K562 (cell line): ENCODE data around the gene PPA2. TPM values are rescaled to one million over a fixed set of nuclear protein-coding genes. Genes with fewer than 3 reads are reported as not detected.

ENCODE experiments used
- BRD9 ChIP-seq: fragments of 450-650 bp; IDR thresholded peaks from 2 replicates; pipeline ENCODE4 v1.6.1; 2018; ENCODE audit warnings: low read depth; ENCODE audit not compliant: partially characterized antibody
- CBFB ChIP-seq: sonication (generic); formaldehyde crosslinking; IDR thresholded peaks from 2 replicates; pipeline ENCODE4 v1.4.0; 2020; ENCODE audit warnings: mild to moderate bottlenecking, missing genetic modification reagents
- CHD1 ChIP-seq: fragments of 200-600 bp; sonication (generic); IDR thresholded peaks from one replicate; pipeline ENCODE4 v1.6.1; 2012; ENCODE audit warnings: mild to moderate bottlenecking, moderate library complexity, low read length, inconsistent platforms
- ERF ChIP-seq: fragments of 450-650 bp; formaldehyde crosslinking; IDR thresholded peaks from 2 replicates; pipeline ENCODE4 v1.4.0; 2020; ENCODE audit warnings: mild to moderate bottlenecking, mixed read lengths
- FIP1L1 ChIP-seq: fragments of 200-400 bp; formaldehyde crosslinking; IDR thresholded peaks from 2 replicates; pipeline ENCODE4 v1.6.1; 2018; ENCODE audit warnings: mild to moderate bottlenecking, low read depth, low read length; ENCODE audit not compliant: poor library complexity, severe bottlenecking
- MAFG ChIP-seq: fragments of 450-650 bp; conservative IDR thresholded peaks from 2 replicates; pipeline ENCODE4 v1.6.1; 2016; ENCODE audit warnings: missing genetic modification characterization, missing compliant biosample characterization
- SMAD2 ChIP-seq: fragments of 150-350 bp; IDR thresholded peaks from 2 replicates; pipeline ENCODE4 v1.6.1; 2014; ENCODE audit warnings: low read depth, mild to moderate bottlenecking, low read length
- ZFP36 ChIP-seq: fragments of 150-350 bp; IDR thresholded peaks from 2 replicates; pipeline ENCODE4 v1.6.1; 2018; ENCODE audit warnings: low read length, low read depth; ENCODE audit not compliant: partially characterized antibody
- polyA plus RNA-seq, 8 experiments: library from polyadenylated mRNA; depleted of rRNA in 4 of 8; stranded (reverse) in 5 of 8; unstranded in 3 of 8; fragments of >200 nt; fragmentation: Nextera tagmentation in 2 of 8; fragmentation: Illumina TruSeq in 1 of 8; extraction: Ambion mirVana in 2 of 8; extraction: Trizol in 1 of 8; gene quantifications; 2 replicates each; pipeline versions ENCODE4 v1.2.1 to v1.2.3, GENCODE V29; 2011 to 2014; ENCODE audit warnings: inconsistent platforms in 1 of 8, missing spikeins in 1 of 8
- total RNA-seq, 7 experiments: library from RNA; depleted of rRNA in 6 of 7; stranded (reverse); fragments of >200 nt in 6 of 7; fragmentation: Illumina TruSeq in 2 of 7; extraction: Trizol in 2 of 7; gene quantifications; 2 replicates each; pipeline versions ENCODE4 v1.2.1 to v1.2.3, GENCODE V29; 2011 to 2021; ENCODE audit warnings: low replicate concordance in 1 of 7
- TF ChIP-seq, protein P1 (sequence below): IDR thresholded peaks from 2 replicates; pipeline ENCODE4 v1.6.1; 2012; ENCODE audit warnings: low read depth, low read length, improper control_type of control experiment, borderline replicate concordance
- TF ChIP-seq, protein P2 (sequence below): fragments of 200-600 bp; sonication (generic); IDR thresholded peaks from one replicate; pipeline ENCODE4 v1.6.1; 2012; ENCODE audit warnings: mild to moderate bottlenecking, low read depth, low read length, inconsistent platforms

The PPA2 gene
- total and polyA plus RNA-seq, 9 of the 15 experiments (the other 6 are each of a cell fraction or from before 2014, with no cell fraction given): 48.3 to 190 (median 109) TPM

DNA sequence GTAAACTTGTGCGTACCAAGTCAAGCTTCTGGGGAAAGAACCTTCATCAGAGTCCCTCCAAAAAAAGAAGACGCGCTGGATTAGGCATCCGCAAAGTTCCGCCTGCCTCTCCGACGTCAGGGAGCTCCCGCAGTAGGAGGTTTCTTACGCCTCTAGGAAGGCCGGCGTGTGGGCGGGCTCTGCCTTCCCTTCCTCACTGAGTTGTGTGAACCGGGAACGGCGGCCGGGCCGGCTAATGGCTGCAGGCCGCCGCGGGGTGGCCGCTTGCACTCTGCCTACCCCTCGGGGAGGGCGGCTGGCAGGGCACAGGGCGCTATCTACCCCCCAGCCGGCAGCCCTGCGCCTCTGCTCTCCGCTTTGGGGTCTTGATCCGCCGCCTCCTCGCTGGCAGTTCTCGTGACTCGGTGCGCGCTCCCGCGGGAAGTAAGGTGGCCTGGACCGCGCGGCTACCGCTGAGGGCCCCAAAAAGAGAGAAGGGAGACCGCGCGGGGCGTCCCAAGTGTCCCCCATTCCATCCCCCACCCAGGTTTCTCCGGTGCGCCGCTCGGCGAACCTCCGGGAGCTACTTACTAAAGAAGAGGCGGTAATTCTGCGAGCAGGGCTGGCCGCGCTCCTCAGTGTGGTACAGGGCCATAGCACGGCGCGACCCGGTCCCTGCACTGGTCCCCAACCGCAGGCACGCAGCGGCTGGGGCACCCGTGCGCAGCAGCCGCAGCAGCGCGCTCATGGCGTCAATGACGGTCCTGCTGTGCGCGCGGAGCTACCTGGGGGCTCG is at the start of gene PPA2 (continued):
- TF ChIP-seq BRD9 (no peak), CBFB (CRISPR knock-in tag) (peak; percentile 93), FIP1L1 (no peak), SMAD2 (no peak), CHD1 (peak; percentile 71), ERF (CRISPR knock-in tag) (no peak), ZFP36 (no peak), MAFG (tag) (no peak)
- TF ChIP-seq, protein P1, sequence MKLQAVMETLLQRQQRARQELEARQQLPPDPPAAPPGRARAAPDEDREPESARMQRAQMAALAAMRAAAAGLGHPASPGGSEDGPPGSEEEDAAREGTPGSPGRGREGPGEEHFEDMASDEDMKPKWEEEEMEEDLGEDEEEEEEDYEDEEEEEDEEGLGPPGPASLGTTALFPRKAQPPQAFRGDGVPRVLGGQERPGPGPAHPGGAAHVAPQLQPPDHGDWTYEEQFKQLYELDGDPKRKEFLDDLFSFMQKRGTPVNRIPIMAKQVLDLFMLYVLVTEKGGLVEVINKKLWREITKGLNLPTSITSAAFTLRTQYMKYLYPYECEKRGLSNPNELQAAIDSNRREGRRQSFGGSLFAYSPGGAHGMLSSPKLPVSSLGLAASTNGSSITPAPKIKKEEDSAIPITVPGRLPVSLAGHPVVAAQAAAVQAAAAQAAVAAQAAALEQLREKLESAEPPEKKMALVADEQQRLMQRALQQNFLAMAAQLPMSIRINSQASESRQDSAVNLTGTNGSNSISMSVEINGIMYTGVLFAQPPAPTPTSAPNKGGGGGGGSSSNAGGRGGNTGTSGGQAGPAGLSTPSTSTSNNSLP: no peak
- TF ChIP-seq, protein P2, sequence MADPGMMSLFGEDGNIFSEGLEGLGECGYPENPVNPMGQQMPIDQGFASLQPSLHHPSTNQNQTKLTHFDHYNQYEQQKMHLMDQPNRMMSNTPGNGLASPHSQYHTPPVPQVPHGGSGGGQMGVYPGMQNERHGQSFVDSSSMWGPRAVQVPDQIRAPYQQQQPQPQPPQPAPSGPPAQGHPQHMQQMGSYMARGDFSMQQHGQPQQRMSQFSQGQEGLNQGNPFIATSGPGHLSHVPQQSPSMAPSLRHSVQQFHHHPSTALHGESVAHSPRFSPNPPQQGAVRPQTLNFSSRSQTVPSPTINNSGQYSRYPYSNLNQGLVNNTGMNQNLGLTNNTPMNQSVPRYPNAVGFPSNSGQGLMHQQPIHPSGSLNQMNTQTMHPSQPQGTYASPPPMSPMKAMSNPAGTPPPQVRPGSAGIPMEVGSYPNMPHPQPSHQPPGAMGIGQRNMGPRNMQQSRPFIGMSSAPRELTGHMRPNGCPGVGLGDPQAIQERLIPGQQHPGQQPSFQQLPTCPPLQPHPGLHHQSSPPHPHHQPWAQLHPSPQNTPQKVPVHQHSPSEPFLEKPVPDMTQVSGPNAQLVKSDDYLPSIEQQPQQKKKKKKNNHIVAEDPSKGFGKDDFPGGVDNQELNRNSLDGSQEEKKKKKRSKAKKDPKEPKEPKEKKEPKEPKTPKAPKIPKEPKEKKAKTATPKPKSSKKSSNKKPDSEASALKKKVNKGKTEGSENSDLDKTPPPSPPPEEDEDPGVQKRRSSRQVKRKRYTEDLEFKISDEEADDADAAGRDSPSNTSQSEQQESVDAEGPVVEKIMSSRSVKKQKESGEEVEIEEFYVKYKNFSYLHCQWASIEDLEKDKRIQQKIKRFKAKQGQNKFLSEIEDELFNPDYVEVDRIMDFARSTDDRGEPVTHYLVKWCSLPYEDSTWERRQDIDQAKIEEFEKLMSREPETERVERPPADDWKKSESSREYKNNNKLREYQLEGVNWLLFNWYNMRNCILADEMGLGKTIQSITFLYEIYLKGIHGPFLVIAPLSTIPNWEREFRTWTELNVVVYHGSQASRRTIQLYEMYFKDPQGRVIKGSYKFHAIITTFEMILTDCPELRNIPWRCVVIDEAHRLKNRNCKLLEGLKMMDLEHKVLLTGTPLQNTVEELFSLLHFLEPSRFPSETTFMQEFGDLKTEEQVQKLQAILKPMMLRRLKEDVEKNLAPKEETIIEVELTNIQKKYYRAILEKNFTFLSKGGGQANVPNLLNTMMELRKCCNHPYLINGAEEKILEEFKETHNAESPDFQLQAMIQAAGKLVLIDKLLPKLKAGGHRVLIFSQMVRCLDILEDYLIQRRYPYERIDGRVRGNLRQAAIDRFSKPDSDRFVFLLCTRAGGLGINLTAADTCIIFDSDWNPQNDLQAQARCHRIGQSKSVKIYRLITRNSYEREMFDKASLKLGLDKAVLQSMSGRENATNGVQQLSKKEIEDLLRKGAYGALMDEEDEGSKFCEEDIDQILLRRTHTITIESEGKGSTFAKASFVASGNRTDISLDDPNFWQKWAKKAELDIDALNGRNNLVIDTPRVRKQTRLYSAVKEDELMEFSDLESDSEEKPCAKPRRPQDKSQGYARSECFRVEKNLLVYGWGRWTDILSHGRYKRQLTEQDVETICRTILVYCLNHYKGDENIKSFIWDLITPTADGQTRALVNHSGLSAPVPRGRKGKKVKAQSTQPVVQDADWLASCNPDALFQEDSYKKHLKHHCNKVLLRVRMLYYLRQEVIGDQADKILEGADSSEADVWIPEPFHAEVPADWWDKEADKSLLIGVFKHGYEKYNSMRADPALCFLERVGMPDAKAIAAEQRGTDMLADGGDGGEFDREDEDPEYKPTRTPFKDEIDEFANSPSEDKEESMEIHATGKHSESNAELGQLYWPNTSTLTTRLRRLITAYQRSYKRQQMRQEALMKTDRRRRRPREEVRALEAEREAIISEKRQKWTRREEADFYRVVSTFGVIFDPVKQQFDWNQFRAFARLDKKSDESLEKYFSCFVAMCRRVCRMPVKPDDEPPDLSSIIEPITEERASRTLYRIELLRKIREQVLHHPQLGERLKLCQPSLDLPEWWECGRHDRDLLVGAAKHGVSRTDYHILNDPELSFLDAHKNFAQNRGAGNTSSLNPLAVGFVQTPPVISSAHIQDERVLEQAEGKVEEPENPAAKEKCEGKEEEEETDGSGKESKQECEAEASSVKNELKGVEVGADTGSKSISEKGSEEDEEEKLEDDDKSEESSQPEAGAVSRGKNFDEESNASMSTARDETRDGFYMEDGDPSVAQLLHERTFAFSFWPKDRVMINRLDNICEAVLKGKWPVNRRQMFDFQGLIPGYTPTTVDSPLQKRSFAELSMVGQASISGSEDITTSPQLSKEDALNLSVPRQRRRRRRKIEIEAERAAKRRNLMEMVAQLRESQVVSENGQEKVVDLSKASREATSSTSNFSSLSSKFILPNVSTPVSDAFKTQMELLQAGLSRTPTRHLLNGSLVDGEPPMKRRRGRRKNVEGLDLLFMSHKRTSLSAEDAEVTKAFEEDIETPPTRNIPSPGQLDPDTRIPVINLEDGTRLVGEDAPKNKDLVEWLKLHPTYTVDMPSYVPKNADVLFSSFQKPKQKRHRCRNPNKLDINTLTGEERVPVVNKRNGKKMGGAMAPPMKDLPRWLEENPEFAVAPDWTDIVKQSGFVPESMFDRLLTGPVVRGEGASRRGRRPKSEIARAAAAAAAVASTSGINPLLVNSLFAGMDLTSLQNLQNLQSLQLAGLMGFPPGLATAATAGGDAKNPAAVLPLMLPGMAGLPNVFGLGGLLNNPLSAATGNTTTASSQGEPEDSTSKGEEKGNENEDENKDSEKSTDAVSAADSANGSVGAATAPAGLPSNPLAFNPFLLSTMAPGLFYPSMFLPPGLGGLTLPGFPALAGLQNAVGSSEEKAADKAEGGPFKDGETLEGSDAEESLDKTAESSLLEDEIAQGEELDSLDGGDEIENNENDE: no peak
